Measurements from ENCODE around the gene CDC14C. TPM values are rescaled to one million over a fixed set of nuclear protein-coding genes. Genes with fewer than 3 reads are reported as not detected.

CDC14C gene
- total RNA-seq, 1 donor from 2014 or later, result not detected

GRCh38 chr7:48962821-48963505, 38.6 kb downstream of the CDC14C start:
- no peak for DNase-seq (ENCODE audit: low spot score)
- intact Hi-C loops (cut with DNase I), result no loop called here

- intact Hi-C loops (cut with DNase I), result no loop called here
- no peak for DNase-seq (ENCODE audit: low spot score)
These were observed 39.7 kb downstream of the CDC14C start for GRCh38 chr7:48964074-48964473.

GRCh38 chr7:48971173-48971572, 46.8 kb downstream of the CDC14C start:
- intact Hi-C loops (cut with DNase I), result no loop called here
- DNase-seq (ENCODE audit: low spot score), result no peak

- intact Hi-C loops (cut with DNase I), result no loop called here
- DNase-seq (ENCODE audit: low spot score), result no peak
These were observed 51.9 kb downstream of the CDC14C start for GRCh38 chr7:48976253-48976652.

- no peak for DNase-seq (ENCODE audit: low spot score)
- intact Hi-C loops (cut with DNase I), result no loop called here
These were observed 52.5 kb downstream of the CDC14C start for GRCh38 chr7:48976850-48977249.

Data from cardiac septum (tissue), 1 donor.